GM15510 (cell line): ENCODE data around the gene SSTR5.

Source experiments
- POLR2A ChIP-seq: IDR thresholded peaks from 3 replicates; pipeline ENCODE4 v1.6.1; 2011; ENCODE audit warnings: borderline replicate concordance; ENCODE audit not compliant: insufficient read length; ENCODE audit errors: extremely low read depth

The SSTR5 gene

GRCh38 chr16:1097800-1098199 is 25.3 kb downstream of the SSTR5 start:
- no peak for TF ChIP-seq POLR2A

- TF ChIP-seq POLR2A: no peak
Observed at GRCh38 chr16:1098266-1098991, 25.9 kb downstream of the SSTR5 start.

- no peak for TF ChIP-seq POLR2A
Observed at GRCh38 chr16:1099189-1100083, 26.9 kb downstream of the SSTR5 start.

GRCh38 chr16:1100084-1100800 is 27.7 kb downstream of the SSTR5 start:
- TF ChIP-seq POLR2A: no peak

- TF ChIP-seq POLR2A: no peak
Observed at GRCh38 chr16:1101133-1101532, 28.6 kb downstream of the SSTR5 start.

- no peak for TF ChIP-seq POLR2A
Observed at GRCh38 chr16:1101573-1102332, 29.2 kb downstream of the SSTR5 start.

- TF ChIP-seq POLR2A: no peak
Observed at GRCh38 chr16:1102333-1102700, 29.8 kb downstream of the SSTR5 start.

GRCh38 chr16:1102921-1103635 is 30.5 kb downstream of the SSTR5 start:
- TF ChIP-seq POLR2A: no peak

GRCh38 chr16:1103636-1103980 is 31.1 kb downstream of the SSTR5 start:
- TF ChIP-seq POLR2A: no peak

GRCh38 chr16:1105888-1106620 is 33.5 kb downstream of the SSTR5 start:
- TF ChIP-seq POLR2A: no peak

- no peak for TF ChIP-seq POLR2A
Observed at GRCh38 chr16:1106659-1107058, 34.1 kb downstream of the SSTR5 start.

- TF ChIP-seq POLR2A: no peak
Observed at GRCh38 chr16:1107141-1107540, 34.6 kb downstream of the SSTR5 start.

GRCh38 chr16:1107731-1108130 is 35.2 kb downstream of the SSTR5 start:
- no peak for TF ChIP-seq POLR2A
